HG03558 (cell line): ENCODE results near the gene SLC7A8.
"Not testable (repeated sequence)": the region's sequence is repeated elsewhere in the genome, so short reads cannot be mapped to it uniquely, and the experiment has no call there.

ENCODE experiments used
- ATAC-seq: cut with Tn5 transposase; IDR thresholded peaks from one replicate; pipeline ENCODE4 v1.9.1; 2021; ENCODE audit warnings: moderate number of reproducible peaks; ENCODE audit not compliant: unreplicated experiment; ENCODE audit errors: extremely low read depth

SLC7A8 gene

GRCh38 chr14:23118506-23119362, 64.7 kb downstream of the SLC7A8 start, which contains the start of gene CEBPE:
Gene CEBPE (minus strand): TSS chr14:23119255. CDS start chr14:23119091, 164 bp downstream.
- ATAC-seq = no peak

GRCh38 chr14:23117371-23118020, 66.0 kb downstream of the SLC7A8 start:
- no peak for ATAC-seq

- ATAC-seq = no peak
Observed at GRCh38 chr14:23115918-23116317, 67.5 kb downstream of the SLC7A8 start.

- no peak for ATAC-seq
Observed at GRCh38 chr14:23115039-23115731, 68.3 kb downstream of the SLC7A8 start.

- no peak for ATAC-seq
Observed at GRCh38 chr14:23114669-23115038, 68.8 kb downstream of the SLC7A8 start.

- ATAC-seq = no peak
Observed at GRCh38 chr14:23114120-23114458, 69.4 kb downstream of the SLC7A8 start.

GRCh38 chr14:23113431-23114119, 69.9 kb downstream of the SLC7A8 start:
- ATAC-seq = no peak

GRCh38 chr14:23112359-23113178, 70.9 kb downstream of the SLC7A8 start:
- no peak for ATAC-seq

GRCh38 chr14:23110579-23111365, 72.7 kb downstream of the SLC7A8 start:
- ATAC-seq = no peak

- ATAC-seq = no peak
Observed at GRCh38 chr14:23109769-23110168, 73.7 kb downstream of the SLC7A8 start.

- ATAC-seq = not testable (repeated sequence)
Observed at GRCh38 chr14:23108169-23108568, 75.3 kb downstream of the SLC7A8 start.

GRCh38 chr14:23107620-23108019, 75.8 kb downstream of the SLC7A8 start:
- not testable (repeated sequence) for ATAC-seq

- ATAC-seq = no peak
Observed at GRCh38 chr14:23106747-23107045, 76.8 kb downstream of the SLC7A8 start.

- ATAC-seq = no peak
Observed at GRCh38 chr14:23105348-23105824, 78.1 kb downstream of the SLC7A8 start.

- no peak for ATAC-seq
Observed at GRCh38 chr14:23104591-23105347, 78.7 kb downstream of the SLC7A8 start, which contains the start of gene CIROP. Gene CIROP (minus strand): TSS chr14:23104989. CDS start chr14:23104920, 69 bp downstream.

- ATAC-seq = no peak
Observed at GRCh38 chr14:23104070-23104590, 79.3 kb downstream of the SLC7A8 start.

- ATAC-seq = no peak
Observed at GRCh38 chr14:23103581-23103980, 79.9 kb downstream of the SLC7A8 start.

- no peak for ATAC-seq
Observed at GRCh38 chr14:23102801-23103200, 80.7 kb downstream of the SLC7A8 start.
